ENCODE data around the gene ARAF.

DNA sequence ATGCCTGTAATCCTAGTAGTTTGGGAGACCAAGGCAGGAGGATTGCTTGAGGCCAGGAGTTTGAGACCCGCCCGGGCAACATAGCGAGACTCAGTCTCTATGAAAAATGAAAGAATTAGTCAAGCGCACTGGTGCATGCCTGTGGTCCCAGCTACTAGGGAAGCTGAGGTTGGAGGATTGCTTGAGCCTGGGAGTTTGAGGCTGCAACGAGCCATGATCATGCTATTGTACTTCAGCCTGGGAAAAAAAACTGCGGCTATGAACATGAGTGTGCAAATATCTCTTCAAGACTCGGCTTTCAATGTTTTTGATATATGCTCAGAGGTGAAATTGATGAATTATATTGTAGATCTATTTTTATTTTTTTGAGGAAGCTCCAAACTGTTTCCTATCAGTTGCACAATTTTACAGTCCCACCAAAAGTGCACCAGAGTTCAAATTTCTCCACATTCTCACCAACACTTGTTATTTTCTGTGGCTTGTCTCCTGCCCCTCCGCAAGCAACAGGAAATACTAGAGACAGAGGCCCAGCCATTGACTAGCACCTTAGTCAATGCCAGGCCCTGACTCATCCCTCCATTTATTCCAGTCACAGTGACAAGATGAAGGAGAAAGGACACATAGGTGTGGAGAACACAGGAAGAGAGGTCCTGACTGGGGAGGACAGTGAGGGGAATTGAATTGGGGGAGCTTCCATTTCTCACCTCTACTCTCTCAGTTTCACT is 44.9 kb upstream of the ARAF start:
- TF ChIP-seq, protein P1, sequence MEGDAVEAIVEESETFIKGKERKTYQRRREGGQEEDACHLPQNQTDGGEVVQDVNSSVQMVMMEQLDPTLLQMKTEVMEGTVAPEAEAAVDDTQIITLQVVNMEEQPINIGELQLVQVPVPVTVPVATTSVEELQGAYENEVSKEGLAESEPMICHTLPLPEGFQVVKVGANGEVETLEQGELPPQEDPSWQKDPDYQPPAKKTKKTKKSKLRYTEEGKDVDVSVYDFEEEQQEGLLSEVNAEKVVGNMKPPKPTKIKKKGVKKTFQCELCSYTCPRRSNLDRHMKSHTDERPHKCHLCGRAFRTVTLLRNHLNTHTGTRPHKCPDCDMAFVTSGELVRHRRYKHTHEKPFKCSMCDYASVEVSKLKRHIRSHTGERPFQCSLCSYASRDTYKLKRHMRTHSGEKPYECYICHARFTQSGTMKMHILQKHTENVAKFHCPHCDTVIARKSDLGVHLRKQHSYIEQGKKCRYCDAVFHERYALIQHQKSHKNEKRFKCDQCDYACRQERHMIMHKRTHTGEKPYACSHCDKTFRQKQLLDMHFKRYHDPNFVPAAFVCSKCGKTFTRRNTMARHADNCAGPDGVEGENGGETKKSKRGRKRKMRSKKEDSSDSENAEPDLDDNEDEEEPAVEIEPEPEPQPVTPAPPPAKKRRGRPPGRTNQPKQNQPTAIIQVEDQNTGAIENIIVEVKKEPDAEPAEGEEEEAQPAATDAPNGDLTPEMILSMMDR (IDR thresholded peaks at IDR 0.05; ENCODE audit: low read depth, low read length) = no peak
- TF ChIP-seq EZH2phosphoT487 (IDR thresholded peaks at IDR 0.05; ENCODE audit: low read depth) = no peak
